AG10803 (cell line): ENCODE results near the gene OCA2.

Source experiments
- DNase-seq: peaks from one replicate; pipeline ENCODE4 v3.0.0; 2010; ENCODE audit warnings: low read depth
- H3K4me3 ChIP-seq: 2 replicates; pipeline ENCODE4 v1.5.1; 2011; ENCODE audit warnings: mild to moderate bottlenecking, low read length, control low read depth
- TF ChIP-seq, protein P1 (sequence below): conservative IDR thresholded peaks from 2 replicates; pipeline ENCODE4 v1.5.1; 2011; ENCODE audit warnings: mild to moderate bottlenecking, low read length, control low read depth, inconsistent platforms

OCA2 gene

DNA sequence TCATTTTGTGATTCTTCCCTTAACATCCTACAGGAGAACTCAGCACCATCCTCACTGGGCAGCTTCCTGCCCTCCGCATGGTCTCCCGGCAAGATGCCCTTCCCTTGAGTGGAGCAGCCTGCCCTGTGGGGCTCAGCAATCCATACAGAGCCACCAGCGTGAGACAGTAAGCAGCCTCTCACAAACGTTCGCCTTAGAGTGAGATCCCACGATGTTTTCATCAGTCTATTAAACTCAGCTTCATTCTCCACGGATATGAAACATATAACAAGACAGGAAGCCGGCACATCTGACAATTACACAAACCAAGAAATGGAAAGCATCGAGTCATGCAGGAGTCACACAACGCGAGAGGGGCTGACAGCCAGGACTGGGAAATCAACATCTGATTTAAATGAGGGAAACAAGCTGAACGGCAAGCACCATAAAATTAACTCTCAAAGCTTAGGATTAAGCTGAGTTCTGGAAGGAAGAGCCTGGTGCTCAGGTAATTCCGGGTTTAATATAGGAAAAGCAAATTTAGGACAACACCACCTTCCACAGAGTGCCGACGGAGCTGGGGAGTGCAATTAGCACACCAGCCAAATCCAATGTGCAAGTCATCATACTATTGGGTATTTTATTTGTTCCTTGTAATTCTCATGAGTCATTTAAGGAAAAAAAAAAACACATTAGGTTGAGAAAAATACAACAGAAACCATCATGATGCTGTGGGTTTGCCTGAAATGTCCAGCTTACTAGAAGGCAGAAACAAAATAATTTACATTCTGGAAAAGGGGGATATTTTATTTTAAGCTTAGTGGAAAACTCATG is 272.0 kb downstream of the OCA2 start:
- TF ChIP-seq, protein P1, sequence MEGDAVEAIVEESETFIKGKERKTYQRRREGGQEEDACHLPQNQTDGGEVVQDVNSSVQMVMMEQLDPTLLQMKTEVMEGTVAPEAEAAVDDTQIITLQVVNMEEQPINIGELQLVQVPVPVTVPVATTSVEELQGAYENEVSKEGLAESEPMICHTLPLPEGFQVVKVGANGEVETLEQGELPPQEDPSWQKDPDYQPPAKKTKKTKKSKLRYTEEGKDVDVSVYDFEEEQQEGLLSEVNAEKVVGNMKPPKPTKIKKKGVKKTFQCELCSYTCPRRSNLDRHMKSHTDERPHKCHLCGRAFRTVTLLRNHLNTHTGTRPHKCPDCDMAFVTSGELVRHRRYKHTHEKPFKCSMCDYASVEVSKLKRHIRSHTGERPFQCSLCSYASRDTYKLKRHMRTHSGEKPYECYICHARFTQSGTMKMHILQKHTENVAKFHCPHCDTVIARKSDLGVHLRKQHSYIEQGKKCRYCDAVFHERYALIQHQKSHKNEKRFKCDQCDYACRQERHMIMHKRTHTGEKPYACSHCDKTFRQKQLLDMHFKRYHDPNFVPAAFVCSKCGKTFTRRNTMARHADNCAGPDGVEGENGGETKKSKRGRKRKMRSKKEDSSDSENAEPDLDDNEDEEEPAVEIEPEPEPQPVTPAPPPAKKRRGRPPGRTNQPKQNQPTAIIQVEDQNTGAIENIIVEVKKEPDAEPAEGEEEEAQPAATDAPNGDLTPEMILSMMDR: no peak
- peak; percentile 71 for DNase-seq
- peak overlapping the region; percentile 26 for H3K4me3 ChIP-seq

DNA sequence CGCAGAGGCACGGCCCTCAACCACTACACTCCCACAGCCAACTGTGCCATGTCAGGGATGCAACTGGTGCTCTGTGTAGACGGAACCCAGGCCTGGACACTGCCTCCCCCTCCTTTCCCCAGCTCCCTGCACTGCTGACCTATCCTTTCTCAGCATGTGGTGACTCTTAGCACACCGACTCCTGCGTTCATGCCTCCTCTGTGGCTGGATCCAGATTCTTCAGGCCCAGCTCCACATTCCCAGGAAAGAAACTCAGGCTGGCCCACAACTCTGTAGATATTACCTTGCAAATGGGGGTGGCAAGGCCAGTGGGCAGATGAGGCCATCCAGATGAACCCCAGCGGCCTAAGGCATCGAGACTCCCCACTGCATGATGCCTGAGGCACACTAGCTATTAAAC is 272.7 kb downstream of the OCA2 start:
- TF ChIP-seq, protein P1: no peak
- DNase-seq: peak; percentile 35
- no peak overlapping the region for H3K4me3 ChIP-seq

DNA sequence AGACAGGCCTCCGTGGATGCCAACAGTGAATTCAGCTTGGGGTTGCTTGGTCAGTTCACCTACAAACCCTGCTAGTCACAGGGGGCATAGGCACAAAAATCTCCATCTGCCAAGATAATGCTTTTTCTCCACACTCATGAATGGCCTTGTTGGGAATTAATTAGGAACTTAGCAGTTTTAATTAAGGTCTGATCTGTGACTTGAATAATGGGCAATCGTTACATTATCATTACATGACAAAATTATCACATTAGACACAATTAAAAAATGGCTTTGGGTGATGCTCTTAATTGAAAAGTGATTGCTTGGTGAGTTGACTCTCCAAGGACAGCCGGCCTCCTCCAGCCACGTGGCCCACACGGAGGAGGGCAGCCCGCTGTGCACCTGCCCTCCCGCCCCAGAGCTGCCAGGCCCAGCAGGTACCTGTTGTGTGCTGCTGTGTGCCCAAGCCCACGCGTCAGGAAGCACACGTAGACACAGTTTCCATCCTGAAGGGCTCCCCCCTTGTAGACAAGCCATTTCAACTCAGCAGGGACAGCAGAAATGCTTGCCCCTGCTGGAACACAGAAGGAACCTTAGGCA is 274.2 kb downstream of the OCA2 start:
- TF ChIP-seq, protein P1: no peak
- DNase-seq: no peak

DNA sequence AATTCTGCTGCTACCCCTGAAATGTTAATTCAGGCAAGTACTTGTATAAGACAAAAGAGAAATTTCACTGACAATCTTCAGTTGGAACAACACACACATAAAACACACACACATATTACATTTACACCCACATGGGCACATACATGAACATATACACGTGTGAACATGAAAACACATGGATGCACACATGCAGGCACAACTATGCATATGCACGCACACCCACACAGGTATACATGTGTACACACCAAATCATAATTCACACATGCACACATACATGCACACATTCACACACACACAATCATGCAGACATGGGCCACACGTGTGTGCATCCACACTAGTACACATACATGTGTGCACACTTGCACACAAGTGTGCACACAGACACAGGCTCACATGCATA is 277.8 kb downstream of the OCA2 start:
- TF ChIP-seq, protein P1: no peak

More for the DNA sequence above, 274.2 kb downstream of the OCA2 start:
- no peak overlapping the region for H3K4me3 ChIP-seq

DNA sequence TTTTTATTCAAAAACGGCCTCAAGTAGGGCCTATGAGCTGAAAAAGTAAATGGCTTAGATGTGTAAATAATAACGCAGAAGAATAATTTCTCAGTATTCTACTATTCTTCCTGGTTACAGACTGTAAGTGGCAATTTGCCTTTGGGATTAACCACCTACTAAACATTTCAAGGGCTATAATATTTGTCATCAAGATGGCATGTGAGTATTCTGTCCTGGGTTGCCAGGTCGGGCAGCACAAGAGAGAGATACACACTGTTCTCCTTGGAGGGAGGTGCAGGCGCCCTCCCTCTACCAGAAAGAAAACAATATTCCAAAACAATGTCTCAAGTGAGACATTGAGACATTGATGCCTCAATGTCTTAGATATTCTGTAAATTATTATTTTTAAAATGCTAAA is 278.4 kb downstream of the OCA2 start:
- no peak for DNase-seq
- H3K4me3 ChIP-seq: no peak overlapping the region
- TF ChIP-seq, protein P1: no peak

More for the DNA sequence above, 277.8 kb downstream of the OCA2 start:
- no peak overlapping the region for H3K4me3 ChIP-seq
- DNase-seq: no peak

DNA sequence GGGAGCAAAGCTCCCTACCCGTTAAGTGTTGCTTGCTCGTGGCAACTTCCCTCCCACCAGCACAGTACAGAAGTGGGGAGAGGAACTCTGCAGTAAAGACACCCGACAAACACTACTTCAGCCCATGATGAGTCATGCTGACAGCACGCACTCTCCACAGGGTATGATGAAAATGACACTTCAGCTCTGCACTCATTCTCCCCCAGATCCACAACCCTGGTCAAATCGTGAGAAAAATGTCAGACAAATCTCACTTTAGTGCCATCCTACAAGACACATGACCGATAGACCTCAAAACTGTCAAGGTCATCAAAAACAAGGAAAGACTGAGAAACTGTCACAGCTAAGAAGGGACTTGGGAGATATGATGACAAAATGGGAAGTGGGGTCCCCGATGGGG is 278.9 kb downstream of the OCA2 start:
- peak; percentile 45 for DNase-seq

More for the DNA sequence above, 278.9 kb downstream of the OCA2 start:
- no peak overlapping the region for H3K4me3 ChIP-seq
- TF ChIP-seq, protein P1: no peak
